ENCODE data around the gene CCNY. TPM values are rescaled to one million over a fixed set of nuclear protein-coding genes. Genes with fewer than 3 reads are reported as not detected.

The CCNY gene
- total and polyA plus RNA-seq, 2 of the 13 experiments (the other 11 are each of a cell fraction or from before 2014, with no cell fraction given): 48.2 to 54.7 TPM

- FAIRE-seq: no peak
- Histone ChIP-seq H3K9ac (ENCODE audit: insufficient read depth, low read depth, low read length) (no peak overlapping the region), H3K4me1 (ENCODE audit: insufficient read depth, low read length) (peaks cover 10% of the 10 kb centered on the region), H3K9me3 (ENCODE audit: low read length) (no peaks in the 10 kb centered on the region), H3K27me3 (ENCODE audit: control insufficient read depth in 1 of 2, insufficient read depth in 2 of 2, low read length in 2 of 2) (no peaks in the 10 kb centered on the region), H3K27ac (ENCODE audit: extremely low read length, insufficient read depth, low read length) (no peak overlapping the region), H3K36me3 (replicated peaks in 1 of 2; ENCODE audit: control insufficient read depth in 1 of 2, insufficient read depth in 2 of 2, low read length in 2 of 2) (peaks cover 10 to 40% of the 10 kb centered on the region in 2 experiments), H2AFZ (ENCODE audit: low read length) (no peak overlapping the region), H3K4me2 (ENCODE audit: low read depth, low read length) (no peak overlapping the region), H3K79me2 (ENCODE audit: insufficient read depth, low read length) (peaks cover 3% of the 10 kb centered on the region), H3K4me3 (replicated peaks in 1 of 3; ENCODE audit: insufficient read depth in 1 of 3, low read depth in 2 of 3, low read length in 3 of 3) (no peak overlapping the region), H4K20me1 (ENCODE audit: insufficient read depth, low read length) (no peaks in the 10 kb centered on the region)
- DNase-seq (ENCODE audit: low spot score): no peak
- ChIA-PET CTCF (ENCODE audit: low intra/inter-chr PET ratio, low total read pairs) (no interaction called here), POLR2A (no interaction called here)
- 98% methylated on average over 5 of the region's 5 CpGs for WGBS (ENCODE audit: low lambda C conversion rate)
- in situ Hi-C loops (cut with HindIII; ENCODE audit: extremely low pct_ligation_motif_present, low pct_unique_long_range_greater_than_20kb): no loop called here
- intact Hi-C loops (cut with micrococcal nuclease; ENCODE audit: unreplicated experiment): no loop called here
- no peak for ATAC-seq
- TF ChIP-seq TRIM24 (CRISPR knock-in tag; IDR thresholded peaks at IDR 0.05) (no peak), MEIS1 (CRISPR knock-in tag; IDR thresholded peaks at IDR 0.05; ENCODE audit: borderline replicate concordance) (no peak)
- BruUV-seq (replicated peaks): no TSS peak
Observed at GRCh38 chr10:35487336-35488034, 151.2 kb downstream of the CCNY start.

- Histone ChIP-seq H3K36me3 (replicated peaks in 1 of 2; ENCODE audit: control insufficient read depth in 1 of 2, insufficient read depth in 2 of 2, low read length in 2 of 2) (peaks cover 10 to 42% of the 10 kb centered on the region in 2 experiments), H3K27me3 (ENCODE audit: control insufficient read depth in 1 of 2, insufficient read depth in 2 of 2, low read length in 2 of 2) (no peaks in the 10 kb centered on the region), H3K9me3 (ENCODE audit: low read length) (no peaks in the 10 kb centered on the region), H3K27ac (ENCODE audit: extremely low read length, insufficient read depth, low read length) (no peak overlapping the region), H2AFZ (ENCODE audit: low read length) (no peak overlapping the region), H3K4me3 (replicated peaks in 1 of 3; ENCODE audit: insufficient read depth in 1 of 3, low read depth in 2 of 3, low read length in 3 of 3) (no peak overlapping the region), H3K4me1 (ENCODE audit: insufficient read depth, low read length) (peaks cover 10% of the 10 kb centered on the region), H3K9ac (ENCODE audit: insufficient read depth, low read depth, low read length) (no peak overlapping the region), H4K20me1 (ENCODE audit: insufficient read depth, low read length) (no peaks in the 10 kb centered on the region), H3K4me2 (ENCODE audit: low read depth, low read length) (no peak overlapping the region), H3K79me2 (ENCODE audit: insufficient read depth, low read length) (no peaks in the 10 kb centered on the region)
- DNase-seq (ENCODE audit: low spot score) (no peak), FAIRE-seq (no peak), ATAC-seq (no peak)
- intact Hi-C loops (cut with micrococcal nuclease; ENCODE audit: unreplicated experiment): no loop called here
- no TSS peak for BruUV-seq (replicated peaks)
- ChIA-PET POLR2A (no interaction called here), CTCF (ENCODE audit: low intra/inter-chr PET ratio, low total read pairs) (no interaction called here)
- 97% methylated on average over 9 of the region's 9 CpGs for WGBS (ENCODE audit: low lambda C conversion rate)
- in situ Hi-C loops (cut with HindIII; ENCODE audit: extremely low pct_ligation_motif_present, low pct_unique_long_range_greater_than_20kb): no loop called here
- no peak for TF ChIP-seq ZNF598 (CRISPR knock-in tag; IDR thresholded peaks at IDR 0.05; ENCODE audit: borderline replicate concordance)
- no peak for TF ChIP-seq MLX (CRISPR knock-in tag; IDR thresholded peaks at IDR 0.05)
- TF ChIP-seq PRMT3 (CRISPR knock-in tag; IDR thresholded peaks at IDR 0.05; ENCODE audit: borderline replicate concordance, low read depth): no peak
- no peak for TF ChIP-seq HDAC6 (IDR thresholded peaks at IDR 0.05; ENCODE audit: low read depth, low read length)
- TF ChIP-seq ZNF224 (CRISPR knock-in tag; IDR thresholded peaks at IDR 0.05): no peak
- no peak for TF ChIP-seq RNF2 (conservative IDR thresholded peaks at IDR 0.05; ENCODE audit: low read depth)
- no peak for TF ChIP-seq ZNF138 (CRISPR knock-in tag; IDR thresholded peaks at IDR 0.05; ENCODE audit: low read depth)
- TF ChIP-seq NFATC3 (CRISPR knock-in tag; IDR thresholded peaks at IDR 0.05): no peak
- no peak for TF ChIP-seq ZNF280B (CRISPR knock-in tag; IDR thresholded peaks at IDR 0.05; ENCODE audit: borderline replicate concordance)
- TF ChIP-seq TFDP2 (CRISPR knock-in tag; IDR thresholded peaks at IDR 0.05): no peak
- TF ChIP-seq CBX2 (IDR thresholded peaks at IDR 0.05; ENCODE audit: low read depth, low read length): no peak
- TF ChIP-seq CBX2 (CRISPR knock-in tag; IDR thresholded peaks at IDR 0.05; ENCODE audit: low read depth): no peak
- TF ChIP-seq SMAD9 (CRISPR knock-in tag; IDR thresholded peaks at IDR 0.05): no peak
- no peak for TF ChIP-seq TSC22D2 (CRISPR knock-in tag; IDR thresholded peaks at IDR 0.05; ENCODE audit: borderline replicate concordance)
Observed at GRCh38 chr10:35488228-35488627, 151.9 kb downstream of the CCNY start.

Measured in HepG2 (cell line).